Breast epithelium (tissue), 3 donors: ENCODE data around the gene EIF4G3.

ENCODE experiments used
- POLR2A ChIP-seq: fragments of 450-650 bp; IDR thresholded peaks from one replicate; pipeline ENCODE4 v1.6.1; 2016; ENCODE audit warnings: antibody characterized with exemption, mild to moderate bottlenecking, moderate library complexity
- POLR2AphosphoS5 ChIP-seq, 3 donors: sonication (generic); formaldehyde crosslinking; IDR thresholded peaks; one replicate each; pipeline ENCODE4 v1.6.1; 2017; ENCODE audit warnings: antibody characterized with exemption in 3 of 3
- TF ChIP-seq, protein P1 (sequence below), 3 donors: fragments of 450-650 bp; IDR thresholded peaks; one replicate each; pipeline ENCODE4 v1.5.1; 2016 to 2017; ENCODE audit warnings: antibody characterized with exemption in 3 of 3, mild to moderate bottlenecking in 3 of 3, moderate library complexity in 3 of 3

DNA sequence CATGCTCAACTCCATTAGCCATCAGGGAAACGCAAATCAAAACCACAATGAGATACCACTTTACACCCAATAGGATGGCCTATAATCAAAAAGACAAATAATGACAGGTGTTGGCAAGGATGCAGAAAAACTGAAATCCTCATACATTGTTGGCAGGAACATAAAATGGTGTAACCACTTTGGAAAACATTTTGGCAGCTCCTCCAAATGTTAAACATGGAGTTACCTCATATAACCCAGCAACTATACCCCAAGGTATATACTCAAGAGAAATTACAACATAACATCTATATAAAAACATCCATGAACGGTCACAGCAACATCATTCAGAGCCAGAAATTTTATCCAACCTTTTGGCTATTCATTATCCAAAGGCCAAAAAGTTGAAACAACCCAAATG is 11.6 kb downstream of the EIF4G3 start:
- no peak for TF ChIP-seq POLR2A
- TF ChIP-seq, protein P1, sequence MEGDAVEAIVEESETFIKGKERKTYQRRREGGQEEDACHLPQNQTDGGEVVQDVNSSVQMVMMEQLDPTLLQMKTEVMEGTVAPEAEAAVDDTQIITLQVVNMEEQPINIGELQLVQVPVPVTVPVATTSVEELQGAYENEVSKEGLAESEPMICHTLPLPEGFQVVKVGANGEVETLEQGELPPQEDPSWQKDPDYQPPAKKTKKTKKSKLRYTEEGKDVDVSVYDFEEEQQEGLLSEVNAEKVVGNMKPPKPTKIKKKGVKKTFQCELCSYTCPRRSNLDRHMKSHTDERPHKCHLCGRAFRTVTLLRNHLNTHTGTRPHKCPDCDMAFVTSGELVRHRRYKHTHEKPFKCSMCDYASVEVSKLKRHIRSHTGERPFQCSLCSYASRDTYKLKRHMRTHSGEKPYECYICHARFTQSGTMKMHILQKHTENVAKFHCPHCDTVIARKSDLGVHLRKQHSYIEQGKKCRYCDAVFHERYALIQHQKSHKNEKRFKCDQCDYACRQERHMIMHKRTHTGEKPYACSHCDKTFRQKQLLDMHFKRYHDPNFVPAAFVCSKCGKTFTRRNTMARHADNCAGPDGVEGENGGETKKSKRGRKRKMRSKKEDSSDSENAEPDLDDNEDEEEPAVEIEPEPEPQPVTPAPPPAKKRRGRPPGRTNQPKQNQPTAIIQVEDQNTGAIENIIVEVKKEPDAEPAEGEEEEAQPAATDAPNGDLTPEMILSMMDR (IDR thresholded peaks at IDR 0.05), result no peak
- TF ChIP-seq POLR2AphosphoS5 (IDR thresholded peaks at IDR 0.05), result no peak
